Left colon (tissue), 2 donors: ENCODE results near the gene IRX4. TPM values are rescaled to one million over a fixed set of nuclear protein-coding genes. Genes with fewer than 3 reads are reported as not detected.
"Not testable (repeated sequence)": the region's sequence is repeated elsewhere in the genome, so short reads cannot be mapped to it uniquely, and the experiment has no call there.

Source experiments
- ATAC-seq: fragments of 200-7000 bp; cut with Tn5 transposase; one replicate; pipeline ENCODE4 v1.9.1; 2020; ENCODE audit warnings: mild to moderate bottlenecking, moderate library complexity
- DNase-seq, 2 donors: peaks; one replicate each; pipeline ENCODE4 v3.0.0-alpha.2; 2020
- intact Hi-C, 2 donors: fragments of 100-400 bp; cut with DNase I in 1 of 2; cut with micrococcal nuclease in 1 of 2; formaldehyde crosslinking; loops; one replicate each; pipeline versions ENCODE4 v1.11.2 to v1.14.0; 2022; cut with DNase I, micrococcal nuclease
- total RNA-seq, 2 donors: library from RNA; stranded (reverse); fragmentation: NEBNext Ultra II Directional; extraction: Animal tissue kit (Norgen Biotek cat#: 25700); gene quantifications; one replicate each; pipeline ENCODE4 v1.2.1, GENCODE V29; 2021
- donor health status: DM: no; HTN: no; CAD: no.
- donor health status: DM: yes; HTN: yes; CAD: no.

Gene IRX4
- total RNA-seq, 2 donors from 2014 or later = not detected

- DNase-seq = no peak
- ATAC-seq = no peak
- intact Hi-C loops = no loop called here
These were observed 32.2 kb downstream of the IRX4 start for GRCh38 chr5:1850324-1851154.

GRCh38 chr5:1847611-1848010 is 35.1 kb downstream of the IRX4 start:
- ATAC-seq (no peak), DNase-seq (no peak)
- intact Hi-C loops = no loop called here

- no peak for DNase-seq
- ATAC-seq = no peak
- intact Hi-C loops = no loop called here
These were observed 35.7 kb downstream of the IRX4 start for GRCh38 chr5:1847056-1847455.

GRCh38 chr5:1846583-1846982 is 36.1 kb downstream of the IRX4 start:
- DNase-seq = no peak
- intact Hi-C loops = no loop called here
- no peak for ATAC-seq

GRCh38 chr5:1845696-1846095 is 37.0 kb downstream of the IRX4 start:
- ATAC-seq = no peak
- no peak for DNase-seq
- intact Hi-C loops = no loop called here

GRCh38 chr5:1844708-1845436 is 37.9 kb downstream of the IRX4 start:
- intact Hi-C loops = no loop called here
- DNase-seq (no peak), ATAC-seq (no peak)

- ATAC-seq, DNase-seq, intact Hi-C loops: not testable (repeated sequence)
These were observed 39.0 kb downstream of the IRX4 start for GRCh38 chr5:1843761-1844160.

- intact Hi-C loops = no loop called here
- ATAC-seq (peak; percentile 55), DNase-seq (no peak)
These were observed 40.5 kb downstream of the IRX4 start for GRCh38 chr5:1842004-1842819.

GRCh38 chr5:1840741-1841521 is 41.8 kb downstream of the IRX4 start:
- ATAC-seq = no peak
- no peak for DNase-seq

GRCh38 chr5:1840071-1840547 is 42.6 kb downstream of the IRX4 start:
- no peak for ATAC-seq
- intact Hi-C loops = no loop called here
- DNase-seq = no peak

More at GRCh38 chr5:1840741-1841521, 41.8 kb downstream of the IRX4 start:
- intact Hi-C loops = no loop called here

- DNase-seq = no peak
- ATAC-seq = no peak
- intact Hi-C loops = no loop called here
These were observed 44.7 kb downstream of the IRX4 start for GRCh38 chr5:1838013-1838412.

GRCh38 chr5:1836891-1837880 is 45.5 kb downstream of the IRX4 start:
- intact Hi-C loops = no loop called here
- ATAC-seq (no peak), DNase-seq (no peak)

GRCh38 chr5:1836176-1836890 is 46.4 kb downstream of the IRX4 start:
- DNase-seq (no peak), ATAC-seq (no peak)
- intact Hi-C loops = no loop called here

GRCh38 chr5:1835431-1835830 is 47.3 kb downstream of the IRX4 start:
- ATAC-seq (no peak), DNase-seq (no peak)
- intact Hi-C loops = no loop called here

- ATAC-seq = no peak
- DNase-seq = no peak
- intact Hi-C loops = no loop called here
These were observed 47.9 kb downstream of the IRX4 start for GRCh38 chr5:1834721-1835429.

- DNase-seq (no peak), ATAC-seq (no peak)
- intact Hi-C loops = no loop called here
These were observed 48.6 kb downstream of the IRX4 start for GRCh38 chr5:1834022-1834551.
